Measurements from ENCODE around the gene PPRC1.

Gene PPRC1

GRCh38 chr10:102191956-102192355, 59.1 kb downstream of the PPRC1 start:
- DNase-seq, result no peak

- DNase-seq, result no peak
Measured at GRCh38 chr10:102195296-102195870, 62.5 kb downstream of the PPRC1 start.

- DNase-seq, result no peak
Measured at GRCh38 chr10:102196893-102197292, 64.1 kb downstream of the PPRC1 start.

GRCh38 chr10:102198027-102198426, 65.2 kb downstream of the PPRC1 start:
- DNase-seq, result no peak

All from activated CD4-positive, CD25-positive, alpha-beta regulatory T cell (primary cell).